GM18907 (cell line): ENCODE results near the gene NKX2-4.

ENCODE experiments used
- ATAC-seq: cut with Tn5 transposase; IDR thresholded peaks from one replicate; pipeline ENCODE4 v1.9.1; 2021; ENCODE audit warnings: mild to moderate bottlenecking, moderate library complexity; ENCODE audit not compliant: unreplicated experiment

NKX2-4 gene

DNA sequence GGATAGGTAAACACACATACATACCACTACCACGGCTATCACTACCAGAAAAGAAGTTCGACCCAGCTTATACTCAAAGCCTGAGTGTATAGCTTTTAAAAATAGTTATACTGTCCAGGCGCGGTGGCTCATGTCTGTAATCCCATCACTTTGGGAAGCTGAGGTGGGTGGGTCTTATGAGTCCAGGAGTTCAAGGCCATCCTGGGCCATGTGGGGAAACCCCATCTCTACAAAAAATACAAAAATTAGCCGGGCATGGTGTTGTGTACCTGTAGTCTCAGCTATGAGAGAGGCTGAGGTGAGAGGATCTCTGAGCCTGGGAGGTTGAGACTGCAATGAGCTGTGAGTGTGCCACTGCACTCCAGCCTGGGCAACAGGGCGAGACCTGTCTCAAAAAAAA, 32.9 kb downstream of the NKX2-4 start:
- ATAC-seq = no peak

DNA sequence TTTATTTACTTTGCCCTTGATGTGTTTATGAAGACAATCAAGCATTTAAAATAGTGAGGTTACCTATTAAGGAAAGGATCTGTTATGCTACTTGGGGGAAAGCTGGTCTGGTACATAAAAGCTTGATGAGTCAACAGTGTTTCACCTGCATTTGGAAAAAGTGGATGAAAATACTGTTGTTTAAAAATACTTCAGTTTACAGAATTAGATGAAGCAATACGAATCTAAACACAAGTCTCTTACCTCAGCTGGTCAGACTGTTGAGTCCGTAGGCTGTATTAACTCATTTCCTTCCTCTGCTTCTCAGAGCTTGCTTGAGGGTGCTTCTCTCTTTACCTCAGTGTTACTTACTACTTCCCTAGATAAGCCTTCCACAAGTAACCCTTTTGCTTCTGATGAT, 36.1 kb downstream of the NKX2-4 start:
- ATAC-seq = no peak

DNA sequence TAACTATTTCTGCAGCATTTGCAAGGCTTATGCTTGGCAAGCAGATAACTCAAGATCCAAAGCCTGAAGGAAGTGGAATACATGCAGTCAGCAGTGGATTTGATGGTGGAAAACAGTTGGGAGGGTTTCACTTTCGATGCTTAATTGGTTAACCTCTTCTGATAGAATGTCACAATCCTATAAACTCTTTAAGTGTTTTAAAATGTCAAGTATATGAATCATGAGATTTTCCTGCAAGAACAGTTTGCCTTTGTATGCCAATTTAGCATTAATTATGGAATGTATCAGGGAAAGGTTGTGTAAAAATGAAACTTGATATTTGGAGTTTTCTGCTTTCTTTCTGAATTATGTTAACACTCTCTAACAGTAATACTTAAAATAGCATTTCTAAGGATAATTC, 36.6 kb downstream of the NKX2-4 start:
- no peak for ATAC-seq

DNA sequence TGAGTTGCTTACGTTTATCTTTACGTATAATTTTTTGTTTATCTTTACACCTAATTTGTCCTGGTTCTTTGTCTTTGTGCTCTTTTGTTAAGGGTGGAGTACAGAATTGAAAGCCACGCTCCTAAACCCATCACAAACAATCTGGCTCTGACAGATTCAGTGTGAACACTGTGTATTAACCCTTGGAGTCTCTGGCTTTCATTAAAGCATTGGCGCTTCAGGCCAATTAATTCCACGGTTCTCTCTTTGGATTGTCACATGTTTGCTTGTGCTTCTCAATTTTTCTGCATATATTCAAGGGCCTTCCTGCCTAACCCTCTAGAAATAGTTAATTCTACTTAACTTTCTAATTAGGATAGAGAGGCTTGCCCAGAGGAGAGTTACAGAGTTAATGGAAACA, 38.6 kb downstream of the NKX2-4 start:
- ATAC-seq = no peak

DNA sequence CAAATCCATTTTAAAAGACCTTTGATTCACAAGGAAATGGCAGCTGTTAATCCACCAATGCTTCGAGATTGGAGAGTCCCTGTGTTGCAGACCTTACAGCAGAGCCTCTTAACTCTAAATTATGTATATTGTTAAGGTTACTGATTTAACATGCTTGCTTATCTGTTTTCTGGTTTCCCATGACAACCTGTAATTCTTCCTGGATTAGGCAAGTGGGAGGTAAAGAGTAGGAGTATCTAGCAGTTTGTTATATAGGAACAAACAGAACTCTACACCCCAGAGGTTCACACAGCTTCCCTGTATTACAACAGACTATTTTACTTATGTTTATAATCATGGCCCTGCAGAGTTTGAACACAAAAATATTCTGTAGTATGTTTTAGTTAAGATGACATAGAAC, 39.5 kb downstream of the NKX2-4 start:
- no peak for ATAC-seq

DNA sequence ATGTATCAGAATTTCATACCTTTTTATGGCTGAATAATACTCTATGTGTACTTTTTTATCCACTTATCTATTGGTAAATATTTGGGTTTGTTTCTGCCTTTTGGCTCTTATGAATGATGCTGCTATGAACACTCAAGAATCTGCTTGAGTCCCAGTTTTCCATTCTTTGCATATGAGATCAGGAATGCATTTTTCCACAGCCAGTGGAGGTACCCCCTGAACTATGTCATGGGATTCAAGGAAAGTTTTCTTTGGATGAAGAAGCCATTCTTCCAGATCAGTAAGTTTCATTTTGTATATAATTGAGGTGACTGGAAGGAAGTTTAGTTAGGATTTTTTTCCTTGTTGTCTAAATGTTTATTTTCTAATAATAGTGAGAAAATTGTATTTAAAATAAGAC, 40.9 kb downstream of the NKX2-4 start:
- ATAC-seq = no peak

DNA sequence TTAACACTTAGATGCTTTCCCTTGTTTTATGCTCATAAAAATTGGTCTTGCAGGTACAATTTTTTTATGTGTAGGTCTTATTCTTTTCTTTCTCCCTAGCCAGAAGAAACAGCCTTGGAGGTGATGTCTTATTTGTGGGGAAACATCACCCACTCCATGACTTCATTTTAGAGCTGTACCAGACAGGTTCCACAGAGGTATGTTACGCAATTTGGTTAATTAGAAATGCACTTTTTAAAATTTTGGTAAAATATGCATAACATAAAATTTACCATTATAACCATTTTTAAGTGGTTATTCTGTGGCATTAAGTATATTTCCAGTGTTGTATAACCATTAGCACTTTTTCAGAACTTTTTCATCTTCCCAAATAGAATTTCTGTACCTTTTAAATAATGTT, 41.3 kb downstream of the NKX2-4 start:
- ATAC-seq = no peak

DNA sequence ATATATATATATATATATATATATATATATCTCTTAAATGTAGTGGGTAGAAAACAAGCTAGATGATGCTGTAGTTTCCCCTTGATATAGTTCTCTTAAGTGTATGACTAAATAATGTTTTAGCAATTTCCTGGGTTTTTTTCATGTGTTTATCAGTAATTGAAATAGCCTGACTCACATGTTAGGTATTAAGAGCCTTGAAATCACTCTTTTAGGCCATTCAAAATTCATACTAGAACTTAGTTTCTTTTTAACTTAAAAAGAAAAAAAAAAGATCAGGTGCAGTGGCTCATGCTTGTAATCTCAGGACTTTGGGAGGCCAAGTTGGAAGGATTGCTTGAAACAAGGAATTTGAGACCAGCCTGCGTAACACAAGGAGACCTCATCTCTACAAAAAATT, 44.1 kb downstream of the NKX2-4 start:
- no peak for ATAC-seq

DNA sequence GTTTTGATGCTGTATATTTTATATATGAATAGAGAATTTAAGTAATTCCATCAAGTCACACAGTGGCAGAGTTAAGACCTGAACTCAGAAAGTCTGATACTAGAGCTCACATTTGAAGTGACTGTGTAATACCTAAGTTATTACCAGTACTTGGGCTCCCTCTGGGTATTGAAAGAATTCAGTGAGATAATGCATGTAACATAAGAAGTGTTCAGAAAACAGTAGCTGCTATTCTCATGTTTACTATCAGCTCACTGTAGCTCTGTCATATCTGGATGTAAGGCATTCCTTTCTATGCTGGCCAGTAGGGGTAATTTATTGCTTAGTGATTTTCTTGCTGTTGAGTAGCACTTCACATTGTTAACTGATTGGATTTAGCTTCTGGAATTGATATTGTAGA, 44.6 kb downstream of the NKX2-4 start:
- ATAC-seq = no peak
